Vagina (tissue), 2 donors: Measurements from ENCODE around the gene AARS1. TPM values are rescaled to one million over a fixed set of nuclear protein-coding genes. Genes with fewer than 3 reads are reported as not detected.
"Not testable (repeated sequence)": the region's sequence is repeated elsewhere in the genome, so short reads cannot be mapped to it uniquely, and the experiment has no call there.

Experiments
- DNase-seq, 2 donors: peaks; one replicate each; pipeline ENCODE4 v3.0.0-alpha.2; 2017; ENCODE audit errors: extremely low spot score in 2 of 2
- H3K27ac ChIP-seq: fragments of 200-600 bp; sonication (generic); one replicate; pipeline ENCODE4 v1.5.1; 2019
- H3K27me3 ChIP-seq: fragments of 200-600 bp; sonication (generic); one replicate; pipeline ENCODE4 v1.5.1; 2019
- H3K36me3 ChIP-seq, 2 donors: fragments of 200-600 bp; sonication (generic); one replicate each; pipeline ENCODE4 v1.5.1; 2017 to 2019
- H3K4me1 ChIP-seq: fragments of 200-600 bp; sonication (generic); one replicate; pipeline ENCODE4 v1.5.1; 2019
- H3K4me3 ChIP-seq, 2 donors: fragments of 200-600 bp; sonication (generic); 1 replicate in 1 of 2; 2 replicates in 1 of 2; pipeline ENCODE4 v1.5.1; 2016 to 2019
- H3K9me3 ChIP-seq: fragments of 200-600 bp; sonication (generic); one replicate; pipeline ENCODE4 v1.5.1; 2019
- intact Hi-C: fragments of 100-400 bp; cut with DNase I; formaldehyde crosslinking; loops from one replicate; pipeline ENCODE4 v1.15.1; 2023
- small RNA-seq: library from RNA; depleted of rRNA; stranded (forward); fragments of <200 nt; gene quantifications from one replicate; pipeline ENCODE3, GENCODE V24; 2016
- total RNA-seq: library from RNA; depleted of rRNA; stranded (reverse); fragments of >200 nt; gene quantifications from one replicate; pipeline ENCODE4 v1.2.3, GENCODE V29; 2016

AARS1 gene
- total RNA-seq, 1 donor from 2014 or later: 54.3 TPM

DNA sequence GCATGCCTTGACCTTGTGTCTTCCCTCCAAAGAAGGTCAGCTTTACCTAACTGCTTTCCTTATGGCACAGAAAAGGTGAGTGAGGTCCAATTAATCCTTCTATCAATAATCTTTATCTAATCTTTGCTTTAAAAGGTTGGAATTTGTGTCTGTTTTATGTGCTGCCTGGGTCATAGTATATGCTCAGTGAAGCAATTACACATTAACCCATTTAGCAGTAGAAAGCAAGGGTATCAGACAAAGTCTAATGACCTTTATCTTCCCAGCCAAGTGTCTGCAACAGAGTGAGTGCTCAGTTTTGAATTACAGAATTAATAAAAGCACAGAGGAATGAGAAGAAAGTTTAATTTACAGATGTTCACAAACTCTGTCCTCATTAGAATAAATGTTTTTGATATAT, 63.3 kb downstream of the AARS1 start:
- intact Hi-C loops, H3K27me3 ChIP-seq, H3K9me3 ChIP-seq, DNase-seq, H3K4me1 ChIP-seq, H3K36me3 ChIP-seq, H3K27ac ChIP-seq, H3K4me3 ChIP-seq: not testable (repeated sequence)

DNA sequence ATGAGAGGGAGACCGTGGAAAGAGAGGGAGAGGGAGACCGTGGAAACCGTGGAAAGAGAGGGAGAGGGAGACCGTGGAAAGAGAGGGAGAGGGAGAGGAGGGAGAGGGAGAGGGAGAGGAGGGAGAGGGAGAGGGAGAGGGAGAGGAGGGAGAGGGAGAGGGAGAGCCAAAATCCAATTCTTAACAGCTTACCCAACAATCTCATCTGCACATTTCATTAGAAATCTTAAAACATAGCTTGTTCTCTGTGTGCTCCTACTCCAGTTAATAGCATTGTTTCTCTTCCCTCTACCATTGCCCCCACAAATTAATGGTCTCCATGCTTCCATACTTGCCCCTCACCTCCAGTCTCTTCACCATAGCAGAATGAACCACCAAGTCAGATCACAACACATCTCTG, 63.9 kb downstream of the AARS1 start:
- H3K4me1 ChIP-seq, DNase-seq, H3K9me3 ChIP-seq, H3K27ac ChIP-seq, intact Hi-C loops, H3K36me3 ChIP-seq, H3K27me3 ChIP-seq, H3K4me3 ChIP-seq: not testable (repeated sequence)

DNA sequence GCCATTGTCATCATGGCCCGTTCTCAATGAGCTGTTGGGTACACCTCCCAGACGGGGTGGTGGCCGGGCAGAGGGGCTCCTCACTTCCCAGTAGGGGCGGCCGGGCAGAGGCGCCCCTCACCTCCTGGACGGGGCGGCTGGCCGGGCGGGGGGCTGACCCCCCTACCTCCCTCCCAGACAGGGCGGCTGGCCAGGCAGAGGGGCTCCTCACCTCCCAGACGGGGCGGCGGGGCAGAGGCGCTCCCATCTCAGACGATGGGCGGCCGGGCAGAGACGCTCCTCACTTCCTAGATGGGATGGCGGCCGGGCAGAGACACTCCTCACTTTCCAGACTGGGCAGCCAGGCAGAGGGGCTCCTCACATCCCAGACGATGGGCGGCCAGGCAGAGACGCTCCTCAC, 64.7 kb downstream of the AARS1 start:
- H3K36me3 ChIP-seq, intact Hi-C loops, H3K4me1 ChIP-seq, DNase-seq, H3K4me3 ChIP-seq, H3K27me3 ChIP-seq, H3K27ac ChIP-seq, H3K9me3 ChIP-seq: not testable (repeated sequence)

DNA sequence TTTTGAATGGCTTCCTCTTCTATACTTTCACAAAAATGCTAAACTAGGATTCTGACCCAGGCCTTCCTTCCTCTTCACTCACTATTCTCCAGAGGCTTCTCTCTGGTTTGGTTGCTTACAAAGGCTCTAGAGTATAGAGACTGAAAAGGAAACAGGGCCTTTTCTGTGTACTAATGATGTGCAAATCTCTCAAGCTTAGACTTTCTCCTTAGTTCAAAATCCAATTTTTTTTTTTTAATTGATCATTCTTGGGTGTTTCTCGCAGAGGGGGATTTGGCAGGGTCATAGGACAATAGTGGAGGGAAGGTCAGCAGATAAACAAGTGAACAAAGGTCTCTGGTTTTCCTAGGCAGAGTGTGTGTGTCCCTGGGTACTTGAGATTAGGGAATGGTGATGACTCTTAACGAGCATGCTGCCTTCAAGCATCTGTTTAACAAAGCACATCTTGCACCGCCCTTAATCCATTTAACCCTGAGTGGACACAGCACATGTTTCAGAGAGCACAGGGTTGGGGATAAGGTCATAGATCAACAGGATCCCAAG, 65.3 kb downstream of the AARS1 start:
- H3K27me3 ChIP-seq, H3K4me1 ChIP-seq, H3K36me3 ChIP-seq, intact Hi-C loops, H3K9me3 ChIP-seq, H3K27ac ChIP-seq, DNase-seq, H3K4me3 ChIP-seq: not testable (repeated sequence)

DNA sequence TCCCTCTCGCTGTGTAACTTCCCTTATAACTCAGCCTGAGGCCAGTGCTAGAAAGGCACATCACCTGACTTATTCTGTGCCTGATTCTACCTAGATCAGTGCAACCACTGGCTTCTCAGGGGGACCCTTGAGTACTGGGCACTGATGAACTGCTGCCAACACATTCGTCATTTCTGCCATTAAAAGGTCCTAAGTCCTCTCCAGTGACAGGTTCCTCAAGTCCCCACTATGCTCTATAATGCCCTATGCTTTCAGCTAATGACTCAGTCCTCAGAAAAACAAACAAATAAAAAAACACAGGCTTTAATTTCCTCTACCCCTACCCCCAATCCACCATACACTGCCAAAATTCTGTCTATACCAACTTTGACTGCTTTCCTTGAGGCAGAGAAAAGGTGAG, 66.1 kb downstream of the AARS1 start:
- H3K4me3 ChIP-seq, DNase-seq, H3K27ac ChIP-seq, H3K27me3 ChIP-seq, intact Hi-C loops, H3K36me3 ChIP-seq, H3K4me1 ChIP-seq, H3K9me3 ChIP-seq: not testable (repeated sequence)

GRCh38 chr16:70222574-70222973, 66.7 kb downstream of the AARS1 start:
- H3K4me3 ChIP-seq, H3K9me3 ChIP-seq, intact Hi-C loops, DNase-seq, H3K36me3 ChIP-seq, H3K27me3 ChIP-seq, H3K4me1 ChIP-seq, H3K27ac ChIP-seq: not testable (repeated sequence)

DNA sequence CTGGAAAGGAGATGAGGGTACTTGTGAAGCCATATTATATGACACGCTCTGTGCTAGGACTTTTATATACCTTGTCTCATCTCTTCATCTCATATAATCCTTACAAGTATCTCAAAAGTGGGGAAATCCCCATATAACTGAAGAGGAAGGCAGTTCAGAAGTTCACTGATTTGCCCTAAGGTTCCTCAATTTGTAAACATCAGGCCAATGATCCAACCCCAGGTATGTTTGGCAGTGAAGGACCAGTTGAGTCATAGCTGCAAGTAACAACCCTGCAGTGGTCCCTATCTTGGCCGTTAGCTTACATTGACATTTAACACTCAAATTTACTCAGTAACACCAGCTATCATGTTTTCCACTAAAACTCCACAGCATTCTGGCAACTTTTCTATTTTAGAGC, 70.7 kb downstream of the AARS1 start:
- DNase-seq, intact Hi-C loops, H3K4me3 ChIP-seq, H3K9me3 ChIP-seq, H3K36me3 ChIP-seq, H3K4me1 ChIP-seq, H3K27ac ChIP-seq, H3K27me3 ChIP-seq: not testable (repeated sequence)

DNA sequence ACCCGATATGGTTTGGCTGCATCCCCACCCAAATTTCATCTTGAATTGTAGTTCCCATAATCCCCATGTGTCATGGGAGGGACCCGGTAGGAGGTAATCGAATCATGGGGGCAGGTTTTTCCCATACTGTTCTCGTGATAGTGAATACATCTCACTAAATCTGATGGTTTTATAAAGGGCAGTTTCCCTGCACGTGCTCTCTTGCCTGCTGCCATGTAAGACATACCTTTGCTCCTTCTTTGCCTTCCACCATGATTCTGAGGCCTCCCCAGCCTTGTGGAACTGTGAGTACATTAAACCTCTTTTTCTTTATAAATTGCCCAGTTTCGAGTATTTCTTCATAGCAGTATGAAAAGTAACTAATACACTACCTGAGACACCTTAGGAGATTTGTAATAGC, 82.9 kb downstream of the AARS1 start:
- H3K27ac ChIP-seq, DNase-seq, H3K27me3 ChIP-seq, H3K9me3 ChIP-seq, H3K36me3 ChIP-seq, H3K4me1 ChIP-seq, H3K4me3 ChIP-seq, intact Hi-C loops: not testable (repeated sequence)

DNA sequence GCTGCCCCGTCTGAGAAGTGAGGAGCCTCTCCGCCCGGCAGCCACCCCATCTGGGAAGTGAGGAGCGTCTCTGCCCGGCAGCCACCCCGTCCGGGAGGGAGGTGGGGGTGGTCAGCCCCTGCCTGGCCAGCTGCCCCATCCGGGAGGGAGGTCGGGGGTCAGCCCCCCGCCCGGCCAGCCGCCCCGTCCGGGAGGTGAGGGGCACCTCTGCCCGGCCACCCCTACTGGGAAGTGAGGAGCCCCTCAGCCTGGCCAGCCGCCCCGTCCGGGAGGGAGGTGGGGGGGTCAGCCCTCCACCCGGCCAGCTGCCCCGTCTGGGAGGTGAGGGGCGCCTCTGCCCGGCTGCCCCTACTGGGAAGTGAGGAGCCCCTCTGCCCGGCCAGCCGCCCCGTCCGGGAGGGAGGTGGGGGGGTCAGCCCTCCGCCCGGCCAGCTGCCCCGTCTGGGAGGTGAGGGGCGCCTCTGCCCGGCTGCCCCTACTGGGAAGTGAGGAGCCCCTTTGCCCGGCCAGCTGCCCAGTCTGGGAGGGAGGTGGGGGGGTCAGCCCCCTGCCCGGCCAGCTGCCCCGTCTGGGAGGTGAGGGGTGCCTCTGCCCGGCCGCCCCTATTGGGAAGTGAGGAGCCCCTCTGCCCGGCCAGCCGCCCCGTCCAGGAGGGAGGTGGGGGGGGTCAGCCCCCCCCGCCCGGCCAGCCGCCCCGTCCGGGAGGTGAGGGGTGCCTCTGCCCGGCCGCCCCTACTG, 84.5 kb downstream of the AARS1 start:
- H3K27me3 ChIP-seq, H3K36me3 ChIP-seq: not testable (repeated sequence)

GRCh38 chr16:70204010-70204409, 85.3 kb downstream of the AARS1 start:
- H3K4me3 ChIP-seq, H3K36me3 ChIP-seq, H3K27me3 ChIP-seq, H3K9me3 ChIP-seq, intact Hi-C loops, DNase-seq, H3K27ac ChIP-seq, H3K4me1 ChIP-seq: not testable (repeated sequence)

More for the DNA sequence above, 84.5 kb downstream of the AARS1 start:
- H3K9me3 ChIP-seq, H3K4me3 ChIP-seq, H3K27ac ChIP-seq, H3K4me1 ChIP-seq, intact Hi-C loops, DNase-seq: not testable (repeated sequence)

- DNase-seq, intact Hi-C loops, H3K36me3 ChIP-seq, H3K9me3 ChIP-seq, H3K27ac ChIP-seq, H3K27me3 ChIP-seq, H3K4me3 ChIP-seq, H3K4me1 ChIP-seq: not testable (repeated sequence)
Observed at GRCh38 chr16:70203508-70203907, 85.8 kb downstream of the AARS1 start.

Small RNA genes lying within 50 kb of the gene (small RNA-seq; reads per million reads assigned to genes)
- not detected for gene AC009060.2
- gene RN7SL279P: not detected

Other genes starting within 250 kb of the AARS1 start
- gene PDPR, start 175.2 kb downstream of the AARS1 start, total RNA-seq: 20.4 TPM
- 8.1 TPM for gene CLEC18C, start 115.7 kb downstream of the AARS1 start, total RNA-seq
- gene EXOSC6, start 37.6 kb downstream of the AARS1 start, total RNA-seq: 19.2 TPM
- gene DDX19B, start 9.7 kb upstream of the AARS1 start, total RNA-seq: 47.6 TPM
- 30.0 TPM for gene DDX19A, start 57.4 kb upstream of the AARS1 start, total RNA-seq
- gene ST3GAL2, start 149.6 kb upstream of the AARS1 start, total RNA-seq: 14.0 TPM
- gene FCSK, start 165.1 kb upstream of the AARS1 start, total RNA-seq: 20.6 TPM
- 39.3 TPM for gene COG4, start 234.0 kb upstream of the AARS1 start, total RNA-seq
- 91.3 TPM for gene SF3B3, start 234.3 kb upstream of the AARS1 start, total RNA-seq